ENCODE data around the gene RCOR3. TPM values are rescaled to one million over a fixed set of nuclear protein-coding genes. Genes with fewer than 3 reads are reported as not detected.

The RCOR3 gene
- total RNA-seq, 6 experiments from 2014 or later = 22.7 to 30.9 (median 24.8) TPM

GRCh38 chr1:211332830-211333229, 73.7 kb downstream of the RCOR3 start:
- DNase-seq = no peak
- no peak for TF ChIP-seq CTCF (IDR thresholded peaks at IDR 0.05)
- peaks cover 5% of the 10 kb centered on the region for H3K27me3 Mint-ChIP-seq (ENCODE audit: insufficient read depth)
- H3K9me3 Mint-ChIP-seq = no peaks in the 10 kb centered on the region
- H3K36me3 Mint-ChIP-seq (ENCODE audit: low read depth) = peaks cover 5% of the 10 kb centered on the region; the same call in 1 of the 2 replicates
- no peak overlapping the region; the same call in 1 of the 2 replicates for H3K27ac Mint-ChIP-seq
- H3K4me1 Mint-ChIP-seq (ENCODE audit: low read depth) = peaks cover 72% of the 10 kb centered on the region
- no peak overlapping the region for H3K4me3 Mint-ChIP-seq

GRCh38 chr1:211333906-211334305, 74.7 kb downstream of the RCOR3 start:
- TF ChIP-seq CTCF (IDR thresholded peaks at IDR 0.05) = no peak
- no peaks in the 10 kb centered on the region for H3K9me3 Mint-ChIP-seq
- DNase-seq = no peak

GRCh38 chr1:211334986-211335385, 75.8 kb downstream of the RCOR3 start:
- H3K27ac Mint-ChIP-seq = no peak overlapping the region

More at GRCh38 chr1:211333906-211334305, 74.7 kb downstream of the RCOR3 start:
- Mint-ChIP-seq H3K27me3 (ENCODE audit: insufficient read depth) (peaks cover 4% of the 10 kb centered on the region), H3K27ac (peak overlapping the region; percentile 2; the same call in 1 of the 2 replicates), H3K36me3 (ENCODE audit: low read depth) (no peaks in the 10 kb centered on the region; the same call in 1 of the 2 replicates), H3K4me1 (ENCODE audit: low read depth) (peaks cover 62% of the 10 kb centered on the region), H3K4me3 (no peak overlapping the region)

GRCh38 chr1:211335522-211336157, 76.5 kb downstream of the RCOR3 start:
- Mint-ChIP-seq H3K4me3 (no peak overlapping the region), H3K27me3 (ENCODE audit: insufficient read depth) (peaks cover 4% of the 10 kb centered on the region), H3K27ac (no peak overlapping the region), H3K4me1 (ENCODE audit: low read depth) (peaks cover 44% of the 10 kb centered on the region), H3K9me3 (no peaks in the 10 kb centered on the region), H3K36me3 (ENCODE audit: low read depth) (no peaks in the 10 kb centered on the region; the same call in 1 of the 2 replicates)
- TF ChIP-seq CTCF (IDR thresholded peaks at IDR 0.05) = no peak
- DNase-seq = no peak

More at GRCh38 chr1:211334986-211335385, 75.8 kb downstream of the RCOR3 start:
- peaks cover 4% of the 10 kb centered on the region for H3K27me3 Mint-ChIP-seq (ENCODE audit: insufficient read depth)
- no peaks in the 10 kb centered on the region for H3K9me3 Mint-ChIP-seq
- DNase-seq = no peak
- TF ChIP-seq CTCF (IDR thresholded peaks at IDR 0.05) = no peak
- H3K4me3 Mint-ChIP-seq = no peak overlapping the region
- H3K4me1 Mint-ChIP-seq (ENCODE audit: low read depth) = peaks cover 51% of the 10 kb centered on the region
- no peaks in the 10 kb centered on the region; the same call in 1 of the 2 replicates for H3K36me3 Mint-ChIP-seq (ENCODE audit: low read depth)

GRCh38 chr1:211336161-211336560, 77.0 kb downstream of the RCOR3 start:
- no peak for TF ChIP-seq CTCF (IDR thresholded peaks at IDR 0.05)
- Mint-ChIP-seq H3K27me3 (ENCODE audit: insufficient read depth) (peaks cover 4% of the 10 kb centered on the region), H3K4me1 (ENCODE audit: low read depth) (peaks cover 43% of the 10 kb centered on the region), H3K9me3 (no peaks in the 10 kb centered on the region), H3K4me3 (no peak overlapping the region), H3K36me3 (ENCODE audit: low read depth) (no peaks in the 10 kb centered on the region; the same call in 1 of the 2 replicates), H3K27ac (no peak overlapping the region)
- DNase-seq = no peak
